ENCODE results near the gene COG3. TPM values are rescaled to one million over a fixed set of nuclear protein-coding genes. Genes with fewer than 3 reads are reported as not detected.
"Not testable (repeated sequence)": the region's sequence is repeated elsewhere in the genome, so short reads cannot be mapped to it uniquely, and the experiment has no call there.

Gene COG3
- polyA plus RNA-seq, 1 donor, result 24.7 TPM

DNA sequence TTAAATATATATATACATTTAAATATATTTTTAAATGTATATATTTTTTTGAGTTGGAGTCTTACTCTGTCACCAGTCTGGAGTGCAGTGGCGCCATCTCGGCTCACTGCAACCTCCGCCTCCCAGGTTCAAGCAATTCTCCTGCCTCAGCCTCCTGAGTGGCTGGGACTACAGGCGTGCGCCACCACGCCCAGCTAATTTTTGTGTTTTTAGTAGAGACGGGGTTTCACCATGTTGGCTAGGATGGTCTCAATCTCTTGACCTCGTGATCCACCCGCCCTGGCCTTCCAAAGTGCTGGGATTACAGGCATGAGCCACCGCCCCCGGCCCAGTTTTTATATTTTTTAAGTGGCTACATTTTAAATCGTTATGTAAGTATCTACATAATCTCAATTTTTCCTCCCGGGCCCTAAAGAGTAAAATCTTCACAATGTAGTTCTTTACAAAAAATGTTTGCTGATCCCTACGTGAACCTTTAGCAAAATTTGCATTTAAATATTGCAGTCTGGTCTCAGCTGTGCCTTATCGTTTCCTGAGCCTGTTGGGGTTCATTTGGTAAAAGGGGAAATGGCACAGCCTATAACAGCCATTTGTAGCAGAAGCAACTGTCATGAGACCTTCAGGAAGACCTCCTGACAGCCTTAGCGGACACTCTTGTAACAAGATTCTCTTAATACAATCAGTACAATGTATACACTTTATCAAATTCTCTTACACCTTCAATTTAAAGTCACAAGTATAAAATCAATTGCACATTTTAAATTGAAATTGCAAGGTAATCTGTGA is 38.5 kb upstream of the COG3 start:
- not testable (repeated sequence) for H3K36me3 ChIP-seq (ENCODE audit: control insufficient read depth, insufficient read depth, low read length); H3K27ac ChIP-seq (ENCODE audit: low read length); H3K27me3 ChIP-seq (ENCODE audit: control insufficient read depth, insufficient read depth, low read length); H3K4me3 ChIP-seq (ENCODE audit: low read length); H3K4me1 ChIP-seq (ENCODE audit: control insufficient read depth, insufficient read depth, low read length); H3K9me3 ChIP-seq (ENCODE audit: control insufficient read depth, low read depth, low read length); DNase-seq
- 100% methylated on average over 1 of the region's 16 CpGs for WGBS (ENCODE audit: insufficient coverage, low lambda C conversion rate)

DNA sequence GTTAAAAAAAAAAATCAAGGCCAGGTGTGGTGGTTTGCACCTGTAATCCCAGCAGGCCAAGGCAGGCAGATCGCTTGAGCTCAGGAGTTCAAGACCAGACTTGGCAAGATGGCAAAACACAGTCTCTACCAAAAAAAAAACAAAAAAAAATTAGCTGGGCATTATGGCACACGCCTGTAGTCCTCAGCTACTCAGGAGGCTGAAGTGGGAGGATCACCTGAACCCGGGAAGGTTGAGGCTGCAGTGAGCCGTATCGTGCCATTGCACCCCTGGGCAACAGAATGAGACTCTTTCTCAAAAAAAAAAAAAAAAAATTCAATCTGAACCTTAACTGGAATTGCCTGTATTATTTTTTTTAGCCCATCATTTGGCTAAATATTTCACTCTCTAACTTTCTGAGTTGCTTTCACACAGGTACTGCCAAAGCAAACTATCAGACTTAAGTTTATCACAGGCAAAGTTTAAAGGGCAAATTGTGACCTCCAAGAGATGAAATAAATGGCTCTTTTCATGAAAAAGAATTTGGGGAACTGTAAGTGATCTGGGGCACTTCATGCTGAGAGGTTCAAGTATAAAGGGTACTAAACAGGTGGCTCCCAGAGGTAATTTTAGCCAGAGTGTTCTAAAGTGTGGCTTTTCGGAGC is 31.9 kb upstream of the COG3 start:
- Histone ChIP-seq H3K4me1 (ENCODE audit: control insufficient read depth, insufficient read depth, low read length) (peaks cover 21% of the 10 kb centered on the region), H3K36me3 (ENCODE audit: control insufficient read depth, insufficient read depth, low read length) (no peaks in the 10 kb centered on the region), H3K27ac (ENCODE audit: low read length) (peak overlapping the region; percentile 30), H3K27me3 (ENCODE audit: control insufficient read depth, insufficient read depth, low read length) (no peaks in the 10 kb centered on the region), H3K9me3 (ENCODE audit: control insufficient read depth, low read depth, low read length) (no peaks in the 10 kb centered on the region), H3K4me3 (ENCODE audit: low read length) (no peak overlapping the region)
- WGBS (ENCODE audit: insufficient coverage, low lambda C conversion rate), result no CpG with 5 or more reads among the region's 6 CpGs
- DNase-seq, result no peak

DNA sequence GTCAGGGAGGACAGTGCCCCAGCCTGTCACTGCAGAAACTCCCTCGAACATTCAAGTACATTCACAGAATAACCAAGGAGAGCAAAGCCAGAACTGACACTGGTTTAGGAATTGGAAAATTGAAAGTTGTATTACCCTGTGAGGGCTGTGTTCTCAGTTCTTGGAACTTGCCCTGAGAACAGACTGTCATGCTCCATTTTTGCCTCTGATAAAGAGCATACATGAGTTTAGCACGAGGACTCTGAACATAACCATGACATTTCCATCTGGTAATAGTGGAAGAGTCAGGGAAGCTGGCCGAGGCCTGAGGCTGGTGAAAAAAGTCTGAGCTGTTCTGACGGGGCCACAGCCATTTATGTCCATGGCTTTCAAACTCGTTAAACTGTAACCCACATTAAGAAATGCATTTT is 31.4 kb upstream of the COG3 start:
- no peaks in the 10 kb centered on the region for H3K27me3 ChIP-seq (ENCODE audit: control insufficient read depth, insufficient read depth, low read length)
- DNase-seq, result peak; percentile 38 to 75
- peaks cover 21% of the 10 kb centered on the region for H3K4me1 ChIP-seq (ENCODE audit: control insufficient read depth, insufficient read depth, low read length)
- no peaks in the 10 kb centered on the region for H3K9me3 ChIP-seq (ENCODE audit: control insufficient read depth, low read depth, low read length)
- peak overlapping the region; percentile 30 for H3K27ac ChIP-seq (ENCODE audit: low read length)
- H3K36me3 ChIP-seq (ENCODE audit: control insufficient read depth, insufficient read depth, low read length), result no peaks in the 10 kb centered on the region
- WGBS (ENCODE audit: insufficient coverage, low lambda C conversion rate), result no CpG with 5 or more reads among the region's 5 CpGs
- H3K4me3 ChIP-seq (ENCODE audit: low read length), result no peak overlapping the region

GRCh38 chr13:45434556-45435371 is 30.0 kb upstream of the COG3 start:
- peak; percentile 33 to 74 for DNase-seq
- WGBS (ENCODE audit: insufficient coverage, low lambda C conversion rate), result no CpG with 5 or more reads among the region's 8 CpGs
- Histone ChIP-seq H3K27me3 (ENCODE audit: control insufficient read depth, insufficient read depth, low read length) (no peaks in the 10 kb centered on the region), H3K4me3 (ENCODE audit: low read length) (no peak overlapping the region), H3K4me1 (ENCODE audit: control insufficient read depth, insufficient read depth, low read length) (peaks cover 21% of the 10 kb centered on the region), H3K9me3 (ENCODE audit: control insufficient read depth, low read depth, low read length) (no peaks in the 10 kb centered on the region), H3K27ac (ENCODE audit: low read length) (peak overlapping the region; percentile 66), H3K36me3 (ENCODE audit: control insufficient read depth, insufficient read depth, low read length) (no peaks in the 10 kb centered on the region)

DNA sequence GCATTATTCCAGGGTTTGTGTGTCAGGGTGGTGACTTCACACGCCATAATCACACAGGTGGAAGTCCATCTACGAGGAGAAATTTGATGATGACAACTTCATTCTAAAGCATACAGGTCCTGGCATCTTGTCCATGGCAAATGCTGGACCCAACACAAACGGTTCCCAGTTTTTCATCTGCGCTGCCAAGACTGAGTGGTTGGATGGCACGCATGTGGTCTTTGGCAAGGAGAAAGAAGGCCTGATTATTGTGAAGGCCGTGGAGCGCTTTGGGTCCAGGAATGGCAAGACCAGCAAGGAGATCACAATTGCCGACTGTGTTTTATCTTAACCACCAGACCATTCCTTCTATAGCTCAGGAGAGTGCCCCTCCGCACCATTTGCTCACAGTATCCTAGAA is 28.4 kb upstream of the COG3 start:
- Histone ChIP-seq H3K4me1 (ENCODE audit: control insufficient read depth, insufficient read depth, low read length) (peaks cover 23% of the 10 kb centered on the region), H3K36me3 (ENCODE audit: control insufficient read depth, insufficient read depth, low read length) (no peaks in the 10 kb centered on the region), H3K27me3 (ENCODE audit: control insufficient read depth, insufficient read depth, low read length) (no peaks in the 10 kb centered on the region), H3K4me3 (ENCODE audit: low read length) (no peak overlapping the region), H3K27ac (ENCODE audit: low read length) (no peak overlapping the region), H3K9me3 (ENCODE audit: control insufficient read depth, low read depth, low read length) (no peaks in the 10 kb centered on the region)
- WGBS (ENCODE audit: insufficient coverage, low lambda C conversion rate), result no CpG with 5 or more reads among the region's 9 CpGs
- DNase-seq, result no peak

- peaks cover 23% of the 10 kb centered on the region for H3K4me1 ChIP-seq (ENCODE audit: control insufficient read depth, insufficient read depth, low read length)
- no peaks in the 10 kb centered on the region for H3K9me3 ChIP-seq (ENCODE audit: control insufficient read depth, low read depth, low read length)
- no CpG with 5 or more reads among the region's 4 CpGs for WGBS (ENCODE audit: insufficient coverage, low lambda C conversion rate)
- no peaks in the 10 kb centered on the region for H3K36me3 ChIP-seq (ENCODE audit: control insufficient read depth, insufficient read depth, low read length)
- DNase-seq, result no peak
- H3K27ac ChIP-seq (ENCODE audit: low read length), result no peak overlapping the region
- no peaks in the 10 kb centered on the region for H3K27me3 ChIP-seq (ENCODE audit: control insufficient read depth, insufficient read depth, low read length)
- H3K4me3 ChIP-seq (ENCODE audit: low read length), result no peak overlapping the region
These were observed 27.8 kb upstream of the COG3 start for GRCh38 chr13:45436953-45437352.

GRCh38 chr13:45437947-45438346 is 26.8 kb upstream of the COG3 start:
- Histone ChIP-seq H3K4me1 (ENCODE audit: control insufficient read depth, insufficient read depth, low read length) (peaks cover 19% of the 10 kb centered on the region), H3K36me3 (ENCODE audit: control insufficient read depth, insufficient read depth, low read length) (no peaks in the 10 kb centered on the region), H3K4me3 (ENCODE audit: low read length) (no peak overlapping the region), H3K9me3 (ENCODE audit: control insufficient read depth, low read depth, low read length) (no peaks in the 10 kb centered on the region), H3K27ac (ENCODE audit: low read length) (no peak overlapping the region), H3K27me3 (ENCODE audit: control insufficient read depth, insufficient read depth, low read length) (no peaks in the 10 kb centered on the region)
- WGBS (ENCODE audit: insufficient coverage, low lambda C conversion rate), result no CpG with 5 or more reads among the region's 4 CpGs
- no peak for DNase-seq

DNA sequence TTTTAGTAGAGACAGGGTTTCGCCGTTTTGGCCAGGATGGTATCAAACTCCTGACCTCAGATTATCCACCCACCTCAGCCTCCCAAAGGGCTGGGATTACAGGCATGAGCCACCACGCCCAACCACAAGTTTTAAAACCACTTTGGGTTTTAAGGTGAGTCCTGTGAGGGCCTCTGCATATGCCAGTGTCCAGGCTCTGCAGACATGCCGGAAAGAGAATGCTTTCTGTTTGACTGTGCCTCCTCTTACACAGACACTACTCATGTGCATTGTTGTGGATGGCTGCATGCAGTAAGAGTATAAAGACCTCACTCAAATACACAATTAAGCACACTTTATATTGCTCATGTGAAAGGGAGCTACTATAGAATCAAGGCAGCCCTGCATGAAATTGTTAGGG is 25.7 kb upstream of the COG3 start:
- DNase-seq, result no peak
- Histone ChIP-seq H3K4me1 (ENCODE audit: control insufficient read depth, insufficient read depth, low read length) (peaks cover 13% of the 10 kb centered on the region), H3K36me3 (ENCODE audit: control insufficient read depth, insufficient read depth, low read length) (no peaks in the 10 kb centered on the region), H3K27ac (ENCODE audit: low read length) (no peak overlapping the region), H3K9me3 (ENCODE audit: control insufficient read depth, low read depth, low read length) (no peaks in the 10 kb centered on the region), H3K27me3 (ENCODE audit: control insufficient read depth, insufficient read depth, low read length) (no peaks in the 10 kb centered on the region), H3K4me3 (ENCODE audit: low read length) (no peak overlapping the region)
- no CpG with 5 or more reads among the region's 4 CpGs for WGBS (ENCODE audit: insufficient coverage, low lambda C conversion rate)

DNA sequence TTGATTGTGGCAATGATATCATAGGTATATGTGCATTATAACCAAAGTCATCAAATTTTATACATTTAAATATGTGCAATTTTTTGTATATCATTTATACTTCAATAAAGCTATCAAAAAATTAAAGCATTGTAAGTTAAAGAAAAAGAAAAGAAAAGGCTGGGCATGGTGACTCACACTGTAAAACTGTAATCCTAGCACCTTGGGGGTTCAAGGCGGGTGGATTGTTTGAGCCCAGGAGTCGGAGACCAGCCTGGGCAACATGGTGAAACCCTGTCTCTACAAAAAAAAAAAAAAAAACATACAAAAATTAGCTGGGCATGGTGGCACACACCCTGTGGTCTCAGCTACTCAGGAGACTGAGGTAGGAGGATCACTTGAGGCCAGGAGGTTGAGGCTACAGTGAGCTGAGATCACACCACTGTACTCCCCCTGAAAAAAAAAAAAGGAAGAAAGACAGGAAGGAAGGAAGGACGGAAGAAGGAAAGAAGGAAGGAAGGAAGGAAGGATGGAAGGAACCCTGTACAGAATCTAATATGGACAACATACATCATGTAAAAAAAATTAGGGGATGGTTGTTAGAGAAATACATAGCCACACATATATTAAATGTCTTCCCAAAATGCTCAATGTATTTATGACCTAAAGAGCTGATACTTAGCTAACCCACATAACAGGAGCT is 24.8 kb upstream of the COG3 start:
- no peak overlapping the region for H3K4me3 ChIP-seq (ENCODE audit: low read length)
- no peaks in the 10 kb centered on the region for H3K27me3 ChIP-seq (ENCODE audit: control insufficient read depth, insufficient read depth, low read length)
- H3K27ac ChIP-seq (ENCODE audit: low read length), result no peak overlapping the region
- no peaks in the 10 kb centered on the region for H3K36me3 ChIP-seq (ENCODE audit: control insufficient read depth, insufficient read depth, low read length)
- DNase-seq, result no peak
- H3K9me3 ChIP-seq (ENCODE audit: control insufficient read depth, low read depth, low read length), result no peaks in the 10 kb centered on the region
- peaks cover 6% of the 10 kb centered on the region for H3K4me1 ChIP-seq (ENCODE audit: control insufficient read depth, insufficient read depth, low read length)
- 80% methylated on average over 1 of the region's 3 CpGs for WGBS (ENCODE audit: insufficient coverage, low lambda C conversion rate)

DNA sequence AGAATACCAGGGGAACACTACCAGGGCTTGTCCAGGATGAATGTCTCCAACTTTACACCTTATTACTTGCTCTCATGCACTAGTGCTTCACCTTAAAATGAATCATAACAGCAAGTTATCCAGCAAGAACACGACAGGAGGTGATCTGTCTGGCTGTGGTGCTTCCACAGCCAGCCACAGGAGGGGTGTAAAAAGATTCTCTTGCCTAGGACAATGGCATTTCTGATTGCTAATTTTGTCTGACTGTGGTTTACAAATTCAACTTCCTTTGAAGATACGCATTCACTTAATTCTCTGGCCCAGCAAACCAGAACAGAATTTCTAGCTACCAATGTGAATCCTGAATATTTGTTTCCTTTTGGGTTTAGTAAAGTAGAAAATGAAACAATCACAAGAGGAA is 23.1 kb upstream of the COG3 start:
- no peaks in the 10 kb centered on the region for H3K9me3 ChIP-seq (ENCODE audit: control insufficient read depth, low read depth, low read length)
- no peak overlapping the region for H3K4me3 ChIP-seq (ENCODE audit: low read length)
- H3K36me3 ChIP-seq (ENCODE audit: control insufficient read depth, insufficient read depth, low read length), result no peaks in the 10 kb centered on the region
- H3K4me1 ChIP-seq (ENCODE audit: control insufficient read depth, insufficient read depth, low read length), result peaks cover 2% of the 10 kb centered on the region
- no peak overlapping the region for H3K27ac ChIP-seq (ENCODE audit: low read length)
- DNase-seq, result no peak
- no CpG with 5 or more reads among the region's 2 CpGs for WGBS (ENCODE audit: insufficient coverage, low lambda C conversion rate)
- no peaks in the 10 kb centered on the region for H3K27me3 ChIP-seq (ENCODE audit: control insufficient read depth, insufficient read depth, low read length)
